GM19324 (cell line): ENCODE results near the gene TNNI3K.

ENCODE experiments used
- ATAC-seq: cut with Tn5 transposase; IDR thresholded peaks from one replicate; pipeline ENCODE4 v1.9.1; 2021; ENCODE audit warnings: mild to moderate bottlenecking, moderate library complexity; ENCODE audit not compliant: unreplicated experiment, low FRiP score

TNNI3K gene

GRCh38 chr1:74481607-74482006 is 246.4 kb downstream of the TNNI3K start:
- no peak for ATAC-seq

- ATAC-seq: no peak
Measured at GRCh38 chr1:74485622-74486021, 250.4 kb downstream of the TNNI3K start.

GRCh38 chr1:74486036-74486435 is 250.8 kb downstream of the TNNI3K start:
- no peak for ATAC-seq

GRCh38 chr1:74496669-74497068 is 261.5 kb downstream of the TNNI3K start:
- no peak for ATAC-seq

DNA sequence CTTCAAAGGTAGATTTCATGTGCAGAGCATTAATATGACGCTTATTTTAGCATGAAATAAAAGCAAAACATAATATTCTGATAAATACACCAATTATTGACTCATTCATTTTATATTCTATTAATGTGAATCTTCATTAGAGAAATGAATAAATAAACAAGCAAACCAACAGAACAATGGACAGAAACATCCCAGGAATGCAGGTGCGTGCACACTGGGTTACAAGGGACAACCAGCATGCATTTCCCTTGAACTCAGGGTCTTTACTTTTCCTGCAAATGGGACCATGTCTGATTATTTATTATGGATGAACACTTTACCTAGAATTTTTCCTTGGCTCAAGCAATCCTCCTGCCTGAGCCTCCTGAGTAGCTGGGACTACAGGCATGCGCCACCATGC is 263.7 kb downstream of the TNNI3K start:
- ATAC-seq: no peak

- no peak for ATAC-seq
Measured at GRCh38 chr1:74502432-74502831, 267.2 kb downstream of the TNNI3K start.

DNA sequence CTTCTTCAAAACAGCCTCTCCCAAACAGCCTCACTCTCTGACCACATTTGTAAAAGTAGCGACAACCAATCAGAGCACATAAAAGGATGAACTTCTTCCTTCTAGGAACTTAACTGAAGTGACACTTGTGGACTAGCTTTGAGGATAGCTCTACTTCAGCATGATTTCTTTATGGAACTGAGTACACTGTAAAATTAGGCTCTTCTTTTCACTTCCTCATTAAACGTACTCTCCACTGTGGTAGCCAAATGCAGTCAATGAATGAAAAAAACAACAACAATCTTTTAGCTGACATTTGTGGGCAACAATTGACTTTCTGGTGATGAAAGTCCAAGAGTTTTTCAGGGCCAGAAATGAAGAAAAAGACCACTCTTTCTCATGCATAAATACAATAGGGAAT is 267.7 kb downstream of the TNNI3K start:
- ATAC-seq: no peak

DNA sequence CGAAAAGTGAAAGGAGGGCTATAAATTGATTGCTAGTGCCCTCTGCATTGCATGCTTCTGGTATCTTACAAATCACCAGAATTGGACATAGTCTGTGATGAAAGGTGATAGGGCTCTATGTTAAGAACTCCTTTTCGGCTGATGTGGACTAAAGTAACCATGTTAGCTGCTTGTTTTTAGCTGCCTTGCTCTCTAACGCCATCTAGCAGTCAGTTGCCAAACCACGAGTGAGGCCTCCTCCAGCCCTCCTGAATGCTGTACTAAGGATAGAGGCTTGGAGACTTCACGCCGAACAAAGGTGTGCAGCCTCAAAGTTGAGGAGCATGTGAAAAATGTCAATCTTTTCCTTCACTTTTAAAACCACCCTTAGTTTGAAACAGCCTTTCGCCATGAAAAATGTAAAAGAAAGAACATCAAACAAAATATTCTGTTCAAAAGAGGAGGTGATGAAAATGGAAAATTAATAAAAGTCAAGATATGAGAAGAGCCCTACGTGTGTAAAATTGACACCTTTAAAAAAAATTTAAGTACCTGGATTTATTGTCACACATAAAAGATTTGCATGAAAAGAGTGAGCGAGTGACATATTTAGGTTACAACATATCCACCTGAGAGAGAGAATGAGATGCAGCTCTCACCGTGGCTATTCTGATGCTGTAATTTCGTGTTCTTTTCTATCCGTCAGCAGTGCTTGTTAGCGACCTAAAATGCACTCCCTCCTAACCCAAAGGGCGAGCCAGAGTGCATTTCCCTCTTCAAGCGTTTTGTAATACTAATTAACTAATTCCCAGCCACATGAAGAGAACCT is 269.1 kb downstream of the TNNI3K start:
- peak; percentile 84 for ATAC-seq

DNA sequence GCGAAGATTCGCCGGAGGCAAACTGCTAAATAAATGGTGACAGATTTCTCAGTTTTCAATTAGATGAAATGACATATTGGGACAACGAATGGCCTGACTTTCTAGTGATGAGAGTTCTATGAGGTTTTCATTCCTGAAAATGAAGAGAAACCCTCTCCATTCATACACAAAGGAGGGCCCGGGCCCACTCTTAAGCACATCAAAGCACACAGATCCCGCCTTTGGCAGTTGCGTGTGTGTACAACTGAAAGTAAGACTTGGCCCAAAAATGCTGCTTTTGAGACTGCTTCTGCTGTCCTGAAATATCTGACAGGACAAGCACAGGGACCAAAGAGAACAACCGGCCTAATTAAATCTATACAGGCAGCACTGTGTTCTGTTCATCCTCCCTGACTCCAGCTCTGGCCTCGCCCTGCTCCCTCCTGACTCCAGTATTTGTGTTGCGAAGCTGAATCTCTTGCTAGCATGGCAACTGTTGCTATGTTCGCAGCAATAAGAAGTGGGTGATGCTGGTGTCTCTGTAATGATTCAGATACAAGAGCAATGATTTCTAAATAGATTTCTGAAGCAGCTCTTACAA is 269.8 kb downstream of the TNNI3K start:
- no peak for ATAC-seq

DNA sequence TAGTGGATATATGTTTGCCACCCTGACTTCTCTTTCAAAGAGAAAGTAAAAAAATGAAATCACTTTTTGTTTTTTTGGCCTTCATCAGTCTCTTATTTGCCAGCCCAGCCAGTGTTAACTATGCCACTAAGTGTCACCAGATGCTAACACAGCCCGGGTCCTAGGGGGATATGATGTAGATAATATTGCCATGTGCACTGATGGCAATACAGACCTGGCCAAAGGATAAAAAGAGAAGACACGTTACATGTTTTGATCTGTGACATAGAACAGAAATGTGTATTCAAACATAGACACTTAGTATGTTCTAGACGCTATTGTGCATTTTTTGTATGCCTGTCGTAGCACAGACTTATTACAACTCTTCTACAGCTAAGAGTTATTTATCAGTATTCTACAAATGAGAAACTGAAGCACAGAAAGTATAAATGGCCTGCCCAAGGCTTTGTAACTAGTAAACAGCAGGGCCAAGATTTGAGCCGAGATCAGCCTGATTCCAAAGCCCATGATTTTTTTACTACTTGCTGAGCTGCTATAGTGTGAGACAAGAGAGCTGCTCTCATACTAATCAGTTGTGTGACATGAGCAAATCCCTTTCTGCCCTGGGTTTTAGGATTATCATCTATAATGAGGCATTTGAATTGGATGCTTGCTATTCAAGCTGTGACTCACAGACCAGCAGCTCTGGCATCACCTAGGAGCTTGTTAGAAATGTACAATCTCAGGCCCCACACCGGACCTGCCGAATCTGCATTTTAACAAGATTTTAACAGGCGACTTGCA is 270.9 kb downstream of the TNNI3K start:
- no peak for ATAC-seq

GRCh38 chr1:74508449-74508848 is 273.3 kb downstream of the TNNI3K start:
- ATAC-seq: no peak

DNA sequence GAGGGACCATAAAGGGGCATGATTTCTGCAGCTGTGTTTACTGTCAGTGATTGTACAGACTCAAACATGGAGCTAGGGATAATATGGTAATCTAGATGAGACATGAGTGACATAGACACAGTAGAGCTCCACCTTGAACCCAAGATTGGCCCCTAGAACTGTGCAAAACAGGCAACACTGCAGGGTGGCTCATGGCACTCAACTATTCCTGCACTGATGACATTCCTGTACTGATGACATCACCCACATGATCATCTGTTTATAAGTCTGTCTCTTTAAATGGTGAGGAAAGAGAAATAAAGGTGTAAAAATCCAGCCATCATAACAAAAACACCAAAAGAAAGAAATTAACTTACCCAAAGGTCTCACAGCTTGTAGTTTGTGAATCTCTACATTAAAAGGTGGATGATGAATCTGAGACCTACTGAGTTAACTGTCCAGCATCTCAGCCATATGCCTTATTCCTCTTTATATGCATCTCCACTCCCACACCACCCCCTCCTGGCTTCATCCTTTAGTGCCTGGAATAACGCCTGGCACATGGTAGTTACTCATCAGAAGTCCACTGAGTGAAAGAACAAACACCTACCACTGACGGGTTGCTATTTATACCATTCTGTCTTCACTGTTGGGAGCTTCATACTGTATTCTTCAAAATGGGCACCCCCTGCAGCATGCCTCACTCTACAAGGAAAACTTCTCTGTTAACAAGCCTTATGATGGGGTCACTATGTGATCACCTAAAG is 277.2 kb downstream of the TNNI3K start, which contains the start of gene LRRC53:
Gene LRRC53 (minus strand): TSS at position 442 of the 746 bp plus-strand sequence. CDS start 29,262 bp downstream, outside the sequence.
- ATAC-seq: no peak

DNA sequence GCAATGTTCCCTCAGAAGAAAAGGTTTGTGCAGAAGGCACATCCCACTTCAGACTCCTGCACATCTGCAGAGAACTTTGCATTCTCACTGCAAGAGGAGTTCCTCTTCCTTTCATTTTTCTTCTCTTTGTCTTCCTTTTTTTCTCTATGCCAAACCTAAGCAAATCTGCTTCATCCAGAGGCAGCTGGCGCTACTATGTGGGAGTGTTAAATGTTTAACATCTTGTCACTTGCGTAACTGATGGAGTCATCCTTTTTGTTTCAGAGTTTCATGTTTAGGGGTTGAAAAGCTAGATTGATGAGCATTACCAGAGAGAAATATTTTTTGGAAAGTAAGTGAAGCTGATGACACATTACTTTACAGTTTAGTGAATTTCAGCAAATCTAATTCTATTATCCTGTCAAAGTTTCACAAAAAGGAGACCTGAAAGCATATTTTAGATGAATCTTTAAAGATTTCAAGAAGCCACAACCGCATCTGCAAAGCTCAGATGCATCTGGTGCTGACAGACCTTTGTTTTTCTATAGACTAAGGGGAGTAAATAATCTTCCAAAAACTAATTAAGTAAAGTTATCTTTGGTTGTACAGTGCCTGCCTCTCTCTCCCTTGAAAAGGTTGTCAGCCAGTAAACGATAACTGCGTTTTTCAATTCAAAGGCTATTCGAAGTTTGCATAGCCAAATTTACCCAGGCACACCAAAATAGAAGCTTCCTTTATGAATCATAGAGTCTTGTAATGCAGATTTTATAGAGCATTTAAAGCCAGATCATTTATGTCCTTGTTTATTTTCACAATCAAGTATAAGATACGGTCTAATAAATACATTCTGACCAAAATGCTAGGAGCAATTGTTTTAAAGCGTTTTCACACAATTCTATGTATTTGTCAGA is 278.5 kb downstream of the TNNI3K start:
- no peak for ATAC-seq

DNA sequence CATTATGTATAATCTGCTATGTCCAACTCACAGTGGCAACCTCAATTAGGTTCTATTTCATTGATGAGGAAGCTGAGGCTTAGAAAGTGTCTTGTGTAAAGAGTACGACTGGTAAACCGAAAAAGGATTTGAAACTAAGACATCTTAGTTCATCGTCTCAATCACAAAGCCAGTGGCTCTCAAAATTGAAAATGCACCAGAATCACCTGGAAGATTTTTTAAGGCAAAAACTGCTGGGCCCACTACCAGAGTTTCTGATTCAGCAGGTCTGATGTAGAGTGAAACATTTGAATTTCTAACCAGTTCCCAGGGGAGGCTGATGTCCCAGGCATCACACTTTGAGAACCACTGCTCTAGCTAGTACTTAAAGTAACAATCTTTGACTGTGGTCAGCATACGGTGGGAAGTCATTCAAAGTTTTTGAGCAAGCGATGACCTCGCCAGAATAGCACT is 282.4 kb downstream of the TNNI3K start:
- peak; percentile 84 for ATAC-seq

DNA sequence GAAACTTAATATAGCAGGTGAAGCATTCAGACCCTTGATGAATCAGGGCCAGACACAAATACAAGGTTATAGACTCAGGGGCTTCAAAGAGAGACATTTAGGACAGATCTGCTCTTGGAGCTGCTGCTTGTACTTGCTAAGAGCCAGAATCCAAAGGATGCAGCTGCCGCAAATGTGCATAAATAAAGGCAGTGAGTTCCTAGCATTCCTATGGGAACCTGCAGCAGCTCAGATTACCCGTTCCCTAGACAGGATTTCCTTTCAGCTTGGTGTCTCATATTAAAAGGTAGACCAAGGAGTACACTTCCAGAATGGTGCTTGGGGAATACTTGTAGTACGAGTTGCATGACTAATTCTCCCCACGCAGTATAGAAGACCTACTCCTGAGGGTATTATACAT is 287.0 kb downstream of the TNNI3K start:
- no peak for ATAC-seq

DNA sequence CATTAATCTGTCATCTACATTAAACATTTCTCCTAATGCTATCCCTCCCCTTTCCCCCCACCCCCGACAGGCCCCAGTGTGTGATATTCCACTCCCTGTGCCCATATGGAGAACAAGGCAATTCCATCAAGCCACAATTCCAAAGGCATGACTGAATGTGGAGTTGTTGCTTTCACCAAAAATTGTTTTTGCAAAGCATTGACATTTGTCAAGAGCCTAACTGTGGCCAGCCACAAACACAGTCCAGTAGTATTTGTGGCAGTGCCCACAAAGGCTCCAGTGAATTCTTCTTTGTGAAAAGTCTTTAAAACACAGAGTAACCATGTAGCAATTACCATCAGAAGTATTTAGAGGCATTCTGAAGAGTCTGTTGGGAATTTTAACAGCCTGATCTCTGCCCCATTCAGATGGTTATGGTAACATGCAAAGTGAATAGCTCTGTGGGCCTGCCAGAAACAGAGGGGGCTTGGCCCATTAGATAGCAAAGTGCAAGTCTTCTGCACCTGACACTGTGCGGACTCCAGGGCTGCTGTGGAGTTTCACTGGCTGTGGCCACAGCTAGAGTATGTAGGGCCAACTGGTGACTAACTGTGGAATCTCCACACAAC is 288.8 kb downstream of the TNNI3K start:
- ATAC-seq: no peak

- ATAC-seq: no peak
Measured at GRCh38 chr1:74526708-74527107, 291.5 kb downstream of the TNNI3K start.

GRCh38 chr1:74528123-74528522 is 292.9 kb downstream of the TNNI3K start:
- ATAC-seq: no peak

GRCh38 chr1:74530892-74531291 is 295.7 kb downstream of the TNNI3K start:
- no peak for ATAC-seq
